Neural cell (in vitro differentiated cells): ENCODE data around the gene AMFR. TPM values are rescaled to one million over a fixed set of nuclear protein-coding genes. Genes with fewer than 3 reads are reported as not detected.

ENCODE experiments used
- H2AFZ ChIP-seq: fragments of 200-600, 300-800 bp; sonication (generic), shearing (Covaris generic); 2 replicates; pipeline ENCODE4 v1.6.0; 2014; ENCODE audit warnings: low read depth, mild to moderate bottlenecking, antibody characterized with exemption, low read length, moderate library complexity
- H3F3A ChIP-seq: fragments of 200-600 bp; shearing (Covaris generic); 2 replicates; pipeline ENCODE4 v1.6.1; 2016; ENCODE audit warnings: mild to moderate bottlenecking, moderate library complexity, mixed read lengths, antibody characterized with exemption, low read length; ENCODE audit not compliant: insufficient read depth, poor library complexity, severe bottlenecking
- H3K27ac ChIP-seq: fragments of 200-600, 300-800 bp; sonication (generic), shearing (Covaris generic); 2 replicates; pipeline ENCODE4 v1.5.1; 2014; ENCODE audit warnings: mild to moderate bottlenecking, low read length, moderate library complexity
- H3K27me3 ChIP-seq: fragments of 300-800, 200-600 bp; sonication (generic), shearing (Covaris generic); 2 replicates; pipeline ENCODE4 v1.6.0; 2014; ENCODE audit warnings: mild to moderate bottlenecking, low read depth, low read length, moderate library complexity; ENCODE audit not compliant: insufficient read depth
- H3K36me3 ChIP-seq: fragments of 300-800, 200-600 bp; sonication (generic), shearing (Covaris generic); 2 replicates; pipeline ENCODE4 v1.5.1; 2014; ENCODE audit warnings: mild to moderate bottlenecking, antibody characterized with exemption, low read length, moderate library complexity; ENCODE audit not compliant: insufficient read depth
- H3K4me2 ChIP-seq: fragments of 300-800, 200-600 bp; sonication (generic), shearing (Covaris generic); 2 replicates; pipeline ENCODE4 v1.6.0; 2014; ENCODE audit warnings: mild to moderate bottlenecking, low read length
- H3K4me3 ChIP-seq: fragments of 300-800, 200-600 bp; sonication (generic), shearing (Covaris generic); 2 replicates; pipeline ENCODE4 v1.5.1; 2014; ENCODE audit warnings: mild to moderate bottlenecking, low read length, moderate library complexity
- H3K79me2 ChIP-seq: fragments of 200-600 bp; shearing (Covaris generic); replicated peaks from 2 replicates; pipeline ENCODE4 v1.6.0; 2014; ENCODE audit warnings: mild to moderate bottlenecking, low read length, moderate library complexity; ENCODE audit not compliant: insufficient read depth
- H3K9ac ChIP-seq: fragments of 300-800, 200-600 bp; sonication (generic), shearing (Covaris generic); 2 replicates; pipeline ENCODE4 v1.6.1; 2016; ENCODE audit warnings: mild to moderate bottlenecking, low read length, mixed read lengths
- H3K9me2 ChIP-seq: fragments of 200-600 bp; shearing (Covaris generic); 2 replicates; pipeline ENCODE4 v1.6.1; 2016; ENCODE audit warnings: mild to moderate bottlenecking, low read length, mixed read lengths; ENCODE audit not compliant: insufficient read depth
- H3K9me3 ChIP-seq: fragments of 200-600, 300-800 bp; sonication (generic), shearing (Covaris generic); 2 replicates; pipeline ENCODE4 v1.6.1; 2016; ENCODE audit warnings: mild to moderate bottlenecking, mixed run types, low read length, moderate library complexity, mixed read lengths
- H4K20me1 ChIP-seq: fragments of 200-600 bp; shearing (Covaris generic); 2 replicates; pipeline ENCODE4 v1.6.1; 2016; ENCODE audit warnings: mild to moderate bottlenecking, mixed run types; ENCODE audit not compliant: insufficient read depth
- EP300 ChIP-seq: fragments of 450-650 bp; conservative IDR thresholded peaks from 2 replicates; pipeline ENCODE4 v1.6.1; 2014; ENCODE audit warnings: antibody characterized with exemption, mild to moderate bottlenecking, moderate library complexity; ENCODE audit not compliant: poor library complexity, severe bottlenecking
- EZH2 ChIP-seq: fragments of 200-600, 300-800 bp; shearing (Covaris generic), sonication (generic); IDR thresholded peaks from 2 replicates; pipeline ENCODE4 v1.6.1; 2014; ENCODE audit warnings: antibody characterized with exemption, low read length, borderline replicate concordance, mild to moderate bottlenecking; ENCODE audit not compliant: insufficient read depth, poor library complexity, severe bottlenecking
- MXI1 ChIP-seq: fragments of 450-650 bp; conservative IDR thresholded peaks from 2 replicates; pipeline ENCODE4 v1.6.1; 2014; ENCODE audit warnings: antibody characterized with exemption, mild to moderate bottlenecking; ENCODE audit not compliant: poor library complexity, severe bottlenecking
- POLR2AphosphoS5 ChIP-seq: IDR thresholded peaks from 2 replicates; pipeline ENCODE4 v1.6.1; 2012
- RAD21 ChIP-seq: fragments of 450-650 bp; conservative IDR thresholded peaks from 2 replicates; pipeline ENCODE4 v1.6.1; 2014; ENCODE audit warnings: antibody characterized with exemption, mild to moderate bottlenecking, moderate library complexity
- SMC3 ChIP-seq: fragments of 450-650 bp; conservative IDR thresholded peaks from 2 replicates; pipeline ENCODE4 v1.6.1; 2014; ENCODE audit warnings: antibody characterized with exemption, mild to moderate bottlenecking, moderate library complexity; ENCODE audit not compliant: poor library complexity
- TAF1 ChIP-seq: IDR thresholded peaks from 2 replicates; pipeline ENCODE4 v1.6.1; 2012; ENCODE audit warnings: low read depth
- polyA plus RNA-seq: library from polyadenylated mRNA; depleted of rRNA; stranded (reverse); fragments of >200 nt; gene quantifications from 2 replicates; pipeline ENCODE4 v1.2.3, GENCODE V29; 2014
- TF ChIP-seq, protein P1 (sequence below): fragments of 450-650 bp; IDR thresholded peaks from 2 replicates; pipeline ENCODE4 v1.5.1; 2014; ENCODE audit warnings: antibody characterized with exemption, mild to moderate bottlenecking, moderate library complexity; ENCODE audit not compliant: poor library complexity, severe bottlenecking
- TF ChIP-seq, protein P2 (sequence below): IDR thresholded peaks from 2 replicates; pipeline ENCODE4 v1.6.1; 2012; ENCODE audit warnings: borderline replicate concordance

AMFR gene
- polyA plus RNA-seq, 1 donor from 2014 or later = 101 TPM

DNA sequence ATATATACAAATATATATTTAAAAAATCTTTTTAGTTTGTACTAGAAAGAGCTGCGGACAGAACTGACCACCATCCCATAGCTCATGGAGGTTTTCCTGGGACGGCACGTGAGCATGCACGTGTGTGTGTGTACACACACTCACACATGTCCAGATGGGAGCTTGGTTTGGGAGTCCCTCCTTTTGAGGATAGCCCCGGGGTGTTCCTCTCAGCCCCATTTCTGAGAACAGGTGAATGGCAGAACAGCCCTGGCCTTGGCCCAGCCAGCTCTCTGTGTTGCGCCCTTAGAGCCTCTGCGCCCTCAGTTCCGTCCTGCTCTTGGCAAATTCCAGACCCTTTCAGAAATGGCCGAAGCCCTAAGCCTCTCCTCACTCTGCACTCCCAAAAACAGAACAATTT lies 70.1 kb downstream of the AMFR start:
- no peak overlapping the region for H3K27ac ChIP-seq
- H3K9ac ChIP-seq = no peak overlapping the region
- no peak overlapping the region for H3K4me3 ChIP-seq
- H4K20me1 ChIP-seq = no peaks in the 10 kb centered on the region
- H3K36me3 ChIP-seq = no peaks in the 10 kb centered on the region
- no peaks in the 10 kb centered on the region for H3K9me3 ChIP-seq
- no peak overlapping the region for H2AFZ ChIP-seq
- no peaks in the 10 kb centered on the region for H3K27me3 ChIP-seq
- TF ChIP-seq TAF1 = no peak
- TF ChIP-seq, protein P1, sequence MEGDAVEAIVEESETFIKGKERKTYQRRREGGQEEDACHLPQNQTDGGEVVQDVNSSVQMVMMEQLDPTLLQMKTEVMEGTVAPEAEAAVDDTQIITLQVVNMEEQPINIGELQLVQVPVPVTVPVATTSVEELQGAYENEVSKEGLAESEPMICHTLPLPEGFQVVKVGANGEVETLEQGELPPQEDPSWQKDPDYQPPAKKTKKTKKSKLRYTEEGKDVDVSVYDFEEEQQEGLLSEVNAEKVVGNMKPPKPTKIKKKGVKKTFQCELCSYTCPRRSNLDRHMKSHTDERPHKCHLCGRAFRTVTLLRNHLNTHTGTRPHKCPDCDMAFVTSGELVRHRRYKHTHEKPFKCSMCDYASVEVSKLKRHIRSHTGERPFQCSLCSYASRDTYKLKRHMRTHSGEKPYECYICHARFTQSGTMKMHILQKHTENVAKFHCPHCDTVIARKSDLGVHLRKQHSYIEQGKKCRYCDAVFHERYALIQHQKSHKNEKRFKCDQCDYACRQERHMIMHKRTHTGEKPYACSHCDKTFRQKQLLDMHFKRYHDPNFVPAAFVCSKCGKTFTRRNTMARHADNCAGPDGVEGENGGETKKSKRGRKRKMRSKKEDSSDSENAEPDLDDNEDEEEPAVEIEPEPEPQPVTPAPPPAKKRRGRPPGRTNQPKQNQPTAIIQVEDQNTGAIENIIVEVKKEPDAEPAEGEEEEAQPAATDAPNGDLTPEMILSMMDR = no peak
- TF ChIP-seq EP300 = no peak
- TF ChIP-seq POLR2AphosphoS5 = no peak
- TF ChIP-seq SMC3 = no peak
- TF ChIP-seq, protein P2, sequence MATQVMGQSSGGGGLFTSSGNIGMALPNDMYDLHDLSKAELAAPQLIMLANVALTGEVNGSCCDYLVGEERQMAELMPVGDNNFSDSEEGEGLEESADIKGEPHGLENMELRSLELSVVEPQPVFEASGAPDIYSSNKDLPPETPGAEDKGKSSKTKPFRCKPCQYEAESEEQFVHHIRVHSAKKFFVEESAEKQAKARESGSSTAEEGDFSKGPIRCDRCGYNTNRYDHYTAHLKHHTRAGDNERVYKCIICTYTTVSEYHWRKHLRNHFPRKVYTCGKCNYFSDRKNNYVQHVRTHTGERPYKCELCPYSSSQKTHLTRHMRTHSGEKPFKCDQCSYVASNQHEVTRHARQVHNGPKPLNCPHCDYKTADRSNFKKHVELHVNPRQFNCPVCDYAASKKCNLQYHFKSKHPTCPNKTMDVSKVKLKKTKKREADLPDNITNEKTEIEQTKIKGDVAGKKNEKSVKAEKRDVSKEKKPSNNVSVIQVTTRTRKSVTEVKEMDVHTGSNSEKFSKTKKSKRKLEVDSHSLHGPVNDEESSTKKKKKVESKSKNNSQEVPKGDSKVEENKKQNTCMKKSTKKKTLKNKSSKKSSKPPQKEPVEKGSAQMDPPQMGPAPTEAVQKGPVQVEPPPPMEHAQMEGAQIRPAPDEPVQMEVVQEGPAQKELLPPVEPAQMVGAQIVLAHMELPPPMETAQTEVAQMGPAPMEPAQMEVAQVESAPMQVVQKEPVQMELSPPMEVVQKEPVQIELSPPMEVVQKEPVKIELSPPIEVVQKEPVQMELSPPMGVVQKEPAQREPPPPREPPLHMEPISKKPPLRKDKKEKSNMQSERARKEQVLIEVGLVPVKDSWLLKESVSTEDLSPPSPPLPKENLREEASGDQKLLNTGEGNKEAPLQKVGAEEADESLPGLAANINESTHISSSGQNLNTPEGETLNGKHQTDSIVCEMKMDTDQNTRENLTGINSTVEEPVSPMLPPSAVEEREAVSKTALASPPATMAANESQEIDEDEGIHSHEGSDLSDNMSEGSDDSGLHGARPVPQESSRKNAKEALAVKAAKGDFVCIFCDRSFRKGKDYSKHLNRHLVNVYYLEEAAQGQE = no peak
- TF ChIP-seq RAD21 = no peak
- TF ChIP-seq MXI1 = no peak
- no peak for TF ChIP-seq EZH2
- no peak overlapping the region for H3K4me2 ChIP-seq
- H3K9me2 ChIP-seq = no peaks in the 10 kb centered on the region
- H3F3A ChIP-seq = no peaks in the 10 kb centered on the region
- no peaks in the 10 kb centered on the region for H3K79me2 ChIP-seq

DNA sequence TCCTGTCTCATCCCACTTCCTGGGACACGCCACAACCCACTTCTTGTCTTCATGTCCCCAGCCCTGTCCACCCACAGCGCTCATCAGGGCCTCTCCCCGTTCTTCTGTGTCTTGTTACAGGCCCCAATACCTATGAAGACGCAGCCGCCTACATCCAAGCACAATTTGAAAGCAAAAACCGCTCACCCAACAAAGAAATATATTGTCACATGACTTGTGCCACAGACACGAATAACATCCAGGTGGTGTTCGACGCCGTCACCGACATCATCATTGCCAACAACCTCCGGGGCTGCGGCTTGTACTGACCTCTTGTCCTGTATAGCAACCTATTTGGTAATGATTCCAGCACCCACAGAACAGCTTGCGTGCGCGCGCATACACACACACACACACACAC lies 70.6 kb downstream of the AMFR start:
- Histone ChIP-seq H3K9me3 (no peaks in the 10 kb centered on the region), H3K4me2 (no peak overlapping the region), H2AFZ (no peak overlapping the region), H3K27ac (no peak overlapping the region), H3K27me3 (no peaks in the 10 kb centered on the region), H3F3A (no peaks in the 10 kb centered on the region), H3K9me2 (no peaks in the 10 kb centered on the region), H3K36me3 (no peaks in the 10 kb centered on the region), H4K20me1 (no peaks in the 10 kb centered on the region), H3K79me2 (no peaks in the 10 kb centered on the region), H3K9ac (no peak overlapping the region), H3K4me3 (no peak overlapping the region)
- no peak for TF ChIP-seq MXI1
- TF ChIP-seq, protein P2 = no peak
- no peak for TF ChIP-seq TAF1
- no peak for TF ChIP-seq SMC3
- no peak for TF ChIP-seq EP300
- no peak for TF ChIP-seq POLR2AphosphoS5
- TF ChIP-seq EZH2 = no peak
